NCI-H1092 treated with DMSO at 0.1 percent for 48 hours (cell line): ENCODE data around the gene ASB6.
A peak's percentile ranks its signal among the peaks of the same experiment; 100 is the strongest.

Experiments used
- DNase-seq: peaks from one replicate; lab custom pipeline; 2025; lab: John Stamatoyannopoulos, UW

ASB6 gene

GRCh38 chr9:129641750-129642585 lies at the start of gene ASB6:
TSS of gene ASB6 (minus strand) at chr9:129642151. CDS start at chr9:129641999, 152 bp downstream.
- peak; percentile 88 for DNase-seq

GRCh38 chr9:129688285-129689043 lies 46.5 kb upstream of the ASB6 start:
- no peak for DNase-seq

GRCh38 chr9:129687391-129687790 lies 45.4 kb upstream of the ASB6 start:
- DNase-seq: no peak

- no peak for DNase-seq
These were observed 44.8 kb upstream of the ASB6 start for GRCh38 chr9:129686736-129687135.

GRCh38 chr9:129685933-129686259 lies 43.9 kb upstream of the ASB6 start:
- no peak for DNase-seq

- no peak for DNase-seq
These were observed 43.4 kb upstream of the ASB6 start for GRCh38 chr9:129685220-129685932.

GRCh38 chr9:129682381-129682780 lies 40.4 kb upstream of the ASB6 start:
- DNase-seq: no peak

- no peak for DNase-seq
These were observed 40.0 kb upstream of the ASB6 start for GRCh38 chr9:129681924-129682323.

GRCh38 chr9:129679537-129679936 lies 37.6 kb upstream of the ASB6 start:
- no peak for DNase-seq

GRCh38 chr9:129678844-129679243 lies 36.9 kb upstream of the ASB6 start:
- DNase-seq: no peak

- no peak for DNase-seq
These were observed 35.5 kb upstream of the ASB6 start for GRCh38 chr9:129677456-129677855.

- no peak for DNase-seq
These were observed 35.0 kb upstream of the ASB6 start for GRCh38 chr9:129676975-129677374.

- no peak for DNase-seq
These were observed 34.3 kb upstream of the ASB6 start for GRCh38 chr9:129676287-129676686.

- no peak for DNase-seq
These were observed 33.7 kb upstream of the ASB6 start for GRCh38 chr9:129675620-129676019.

GRCh38 chr9:129674229-129674628 lies 32.3 kb upstream of the ASB6 start:
- no peak for DNase-seq

- DNase-seq: no peak
These were observed 31.7 kb upstream of the ASB6 start for GRCh38 chr9:129673602-129674001.

GRCh38 chr9:129672702-129673101 lies 30.8 kb upstream of the ASB6 start:
- no peak for DNase-seq

- DNase-seq: no peak
These were observed 29.6 kb upstream of the ASB6 start for GRCh38 chr9:129671519-129671918.

- no peak for DNase-seq
These were observed 29.1 kb upstream of the ASB6 start for GRCh38 chr9:129671065-129671464.

GRCh38 chr9:129669946-129670345 lies 28.0 kb upstream of the ASB6 start:
- DNase-seq: no peak

- no peak for DNase-seq
These were observed 27.3 kb upstream of the ASB6 start for GRCh38 chr9:129669141-129669718.

- DNase-seq: no peak
These were observed 25.9 kb upstream of the ASB6 start for GRCh38 chr9:129667850-129668249.
